Superior temporal gyrus (tissue), 1 donor: ENCODE measurements around the gene EVPL.

Experiments
- DNase-seq: peaks from one replicate; pipeline ENCODE4 v3.0.0-alpha.2; 2016; ENCODE audit errors: extremely low spot score

The EVPL gene

DNA sequence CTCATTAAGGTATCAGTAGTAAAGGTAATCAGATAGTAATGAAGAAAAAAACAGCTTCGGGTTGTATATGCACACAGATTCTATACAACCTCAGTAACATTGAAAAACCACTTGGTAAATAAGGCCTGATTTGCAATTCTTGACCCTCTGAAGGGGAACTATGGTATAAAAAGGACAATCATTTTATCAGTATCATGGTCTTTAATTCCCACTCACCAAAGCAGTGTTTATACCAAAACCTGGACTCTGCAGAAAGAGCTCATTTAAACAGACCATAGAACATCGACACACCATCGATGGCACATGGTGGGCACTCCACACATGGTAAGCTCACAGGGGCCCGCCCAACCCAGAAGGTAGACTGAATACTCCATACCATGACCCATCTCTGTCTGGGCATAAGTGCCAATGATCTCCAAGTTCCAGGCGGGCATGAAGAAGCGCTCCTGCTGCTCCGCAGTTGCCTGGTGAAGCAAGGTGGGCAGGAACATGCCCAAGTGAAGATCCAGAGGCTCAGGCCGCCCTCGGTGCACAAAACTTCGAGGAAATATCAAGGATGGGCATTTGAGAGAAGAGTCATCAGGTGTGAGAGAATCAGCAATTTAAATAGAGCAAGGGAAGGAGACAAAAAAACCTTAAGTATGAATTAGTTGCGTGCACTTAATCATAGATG, 67.1 kb downstream of the EVPL start:
- no peak for DNase-seq

DNA sequence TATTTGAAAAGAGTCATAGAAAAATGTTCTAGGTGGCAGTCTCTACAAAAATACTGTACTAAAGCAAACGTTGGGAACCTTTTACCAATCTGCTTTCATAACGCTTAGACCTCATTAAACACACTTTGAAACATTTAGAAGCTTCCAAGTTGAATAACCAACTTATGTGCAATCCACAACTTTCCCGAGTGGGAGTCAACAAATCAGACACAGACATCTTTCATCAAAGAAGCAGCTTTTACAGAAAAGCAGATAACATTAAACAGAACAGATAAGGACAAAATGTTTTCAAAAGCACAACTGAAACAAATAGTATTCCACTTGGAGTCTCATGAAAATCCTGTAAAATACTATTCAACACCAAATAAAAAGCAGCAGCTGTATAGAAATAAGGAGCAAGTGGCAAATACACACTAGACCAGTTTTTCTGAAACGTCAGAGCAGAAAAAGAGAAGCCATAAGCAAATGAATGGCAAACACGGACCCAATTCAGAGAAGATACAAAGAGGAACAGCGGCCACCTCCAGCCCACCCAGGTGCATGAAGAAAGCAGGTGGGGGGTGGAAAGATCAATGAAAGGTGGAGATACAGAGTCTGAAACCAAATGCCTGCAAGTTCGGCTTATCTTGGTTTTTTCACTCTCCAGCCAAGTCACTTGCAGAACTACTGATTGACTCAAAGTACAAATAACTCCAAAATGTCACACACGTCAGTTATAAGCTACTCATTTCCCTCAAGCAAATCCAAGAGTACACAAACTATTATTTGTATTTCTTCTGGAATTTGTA, 67.9 kb downstream of the EVPL start:
- no peak for DNase-seq
